Stimulated activated CD4-positive, alpha-beta T cell treated with anti-CD3 and anti-CD28 coated beads, TNF-alpha, amount 100 ng/mL, for 48 hours (primary cell): Measurements from ENCODE around the gene ZBTB16.

Source experiments
- DNase-seq, 3 donors: peaks; one replicate each; pipeline ENCODE4 v3.0.0-alpha.2; 2020; ENCODE audit warnings: low read depth in 3 of 3

The ZBTB16 gene

GRCh38 chr11:114211444-114212121 is 152.1 kb downstream of the ZBTB16 start:
- no peak for DNase-seq

GRCh38 chr11:114213622-114214021 is 154.1 kb downstream of the ZBTB16 start:
- no peak for DNase-seq

GRCh38 chr11:114215428-114215827 is 155.9 kb downstream of the ZBTB16 start:
- no peak for DNase-seq

GRCh38 chr11:114215871-114216795 is 156.6 kb downstream of the ZBTB16 start:
- DNase-seq = no peak

GRCh38 chr11:114216796-114217180 is 157.3 kb downstream of the ZBTB16 start:
- DNase-seq = no peak

GRCh38 chr11:114218508-114218907 is 159.0 kb downstream of the ZBTB16 start:
- no peak for DNase-seq

- DNase-seq = no peak
Measured at GRCh38 chr11:114219559-114220349, 160.2 kb downstream of the ZBTB16 start.

- no peak for DNase-seq
Measured at GRCh38 chr11:114221037-114221436, 161.5 kb downstream of the ZBTB16 start.

- no peak for DNase-seq
Measured at GRCh38 chr11:114225661-114226060, 166.2 kb downstream of the ZBTB16 start.

- DNase-seq = no peak
Measured at GRCh38 chr11:114226356-114226755, 166.8 kb downstream of the ZBTB16 start.

GRCh38 chr11:114228435-114229411 is 169.2 kb downstream of the ZBTB16 start:
- DNase-seq = no peak

- no peak for DNase-seq
Measured at GRCh38 chr11:114230031-114230704, 170.7 kb downstream of the ZBTB16 start.

- DNase-seq = no peak
Measured at GRCh38 chr11:114232400-114233059, 173.0 kb downstream of the ZBTB16 start.

GRCh38 chr11:114233755-114234154 is 174.2 kb downstream of the ZBTB16 start:
- DNase-seq = no peak

- no peak for DNase-seq
Measured at GRCh38 chr11:114236829-114237228, 177.3 kb downstream of the ZBTB16 start.

- no peak for DNase-seq
Measured at GRCh38 chr11:114237321-114238280, 178.1 kb downstream of the ZBTB16 start.

GRCh38 chr11:114239753-114240161 is 180.2 kb downstream of the ZBTB16 start:
- no peak for DNase-seq

- DNase-seq = no peak
Measured at GRCh38 chr11:114242032-114242431, 182.5 kb downstream of the ZBTB16 start.
